Fibroblast of lung (primary cell): ENCODE data around the gene CEP192.

Experiments used
- EZH2 ChIP-seq: IDR thresholded peaks from 2 replicates; pipeline ENCODE4 v1.5.1; 2012; ENCODE audit warnings: low read length, control low read depth, mild to moderate bottlenecking; ENCODE audit errors: missing control alignments
- TF ChIP-seq, protein P1 (sequence below), 2 donors: IDR thresholded peaks in 1 of 2; conservative IDR thresholded peaks in 1 of 2; 1 replicate in 1 of 2; 2 replicates in 1 of 2; pipeline ENCODE4 v1.5.1; 2011 to 2012; ENCODE audit warnings: low read length in 2 of 2, control low read depth in 1 of 2, inconsistent platforms in 1 of 2, low read depth in 1 of 2, mild to moderate bottlenecking in 1 of 2

GRCh38 chr18:12958478-12958877 lies 32.7 kb upstream of the CEP192 start:
- TF ChIP-seq, protein P1, sequence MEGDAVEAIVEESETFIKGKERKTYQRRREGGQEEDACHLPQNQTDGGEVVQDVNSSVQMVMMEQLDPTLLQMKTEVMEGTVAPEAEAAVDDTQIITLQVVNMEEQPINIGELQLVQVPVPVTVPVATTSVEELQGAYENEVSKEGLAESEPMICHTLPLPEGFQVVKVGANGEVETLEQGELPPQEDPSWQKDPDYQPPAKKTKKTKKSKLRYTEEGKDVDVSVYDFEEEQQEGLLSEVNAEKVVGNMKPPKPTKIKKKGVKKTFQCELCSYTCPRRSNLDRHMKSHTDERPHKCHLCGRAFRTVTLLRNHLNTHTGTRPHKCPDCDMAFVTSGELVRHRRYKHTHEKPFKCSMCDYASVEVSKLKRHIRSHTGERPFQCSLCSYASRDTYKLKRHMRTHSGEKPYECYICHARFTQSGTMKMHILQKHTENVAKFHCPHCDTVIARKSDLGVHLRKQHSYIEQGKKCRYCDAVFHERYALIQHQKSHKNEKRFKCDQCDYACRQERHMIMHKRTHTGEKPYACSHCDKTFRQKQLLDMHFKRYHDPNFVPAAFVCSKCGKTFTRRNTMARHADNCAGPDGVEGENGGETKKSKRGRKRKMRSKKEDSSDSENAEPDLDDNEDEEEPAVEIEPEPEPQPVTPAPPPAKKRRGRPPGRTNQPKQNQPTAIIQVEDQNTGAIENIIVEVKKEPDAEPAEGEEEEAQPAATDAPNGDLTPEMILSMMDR (conservative IDR thresholded peaks at IDR 0.05 in 1 of 2, IDR thresholded peaks at IDR 0.05 in 1 of 2; ENCODE audit: low read depth in 1 of 2, low read length in 2 of 2): no peak
- TF ChIP-seq EZH2: no peak
